ENCODE measurements around the gene RAET1E. TPM values are rescaled to one million over a fixed set of nuclear protein-coding genes. Genes with fewer than 3 reads are reported as not detected.
A peak's percentile ranks its signal among the peaks of the same experiment; 100 is the strongest.
"Not testable (repeated sequence)": the region's sequence is repeated elsewhere in the genome, so short reads cannot be mapped to it uniquely, and the experiment has no call there.

RAET1E gene
- total RNA-seq (under 1 TPM; 0.94 to 0.98 TPM), polyA plus RNA-seq (under 1 TPM; 0.56 to 0.93 TPM)
- long read RNA-seq, donor 1, result 0 reads
- long read RNA-seq, donor 2, result 0 reads
- long read RNA-seq, donor 3, result 0 reads
- long read RNA-seq, donor 4, result 0 reads
- long read RNA-seq, donor 5, result 0 reads

GRCh38 chr6:149897855-149898744 lies at the start of gene RAET1E:
TSS of gene RAET1E (minus strand) at chr6:149898113. CDS start at chr6:149890901, 7,212 bp downstream.
- no peak for TF ChIP-seq CTCF (IDR thresholded peaks at IDR 0.05; ENCODE audit: control extremely low read depth, extremely low read depth)
- DNase-seq, result no peak
- H3K4me3 ChIP-seq, result no peak within 1 kb of the TSS

GRCh38 chr6:149947533-149947932 lies 49.6 kb upstream of the RAET1E start:
- H3K9me3 ChIP-seq (ENCODE audit: control insufficient read depth in 4 of 4, insufficient read depth in 3 of 4, low read length in 3 of 4); DNase-seq; ATAC-seq (ENCODE audit: insufficient read depth, low FRiP score); H3K9ac ChIP-seq (ENCODE audit: insufficient read depth in 1 of 2, low read length in 2 of 2); H3K36me3 ChIP-seq (ENCODE audit: control insufficient read depth in 4 of 4, insufficient read depth in 4 of 4, low read length in 4 of 4); H3K4me3 ChIP-seq; H3K4me1 ChIP-seq (ENCODE audit: control insufficient read depth in 5 of 5, insufficient read depth in 5 of 5, low read length in 5 of 5); H3K27ac ChIP-seq (ENCODE audit: low read depth in 1 of 2, low read length in 1 of 2): not testable (repeated sequence)
- no CpG with 5 or more reads among the region's 1 CpG for WGBS, 2 donors
- H3K27me3 ChIP-seq (ENCODE audit: control insufficient read depth in 3 of 3, insufficient read depth in 3 of 3, low read length in 2 of 3), result peaks cover 0 to 60% (median 27%) of the 10 kb centered on the region in 3 donors

More at GRCh38 chr6:149897855-149898744, at the start of gene RAET1E:
- H3K9ac ChIP-seq (ENCODE audit: insufficient read depth in 1 of 2, low read length in 2 of 2), result peak within 1 kb of the TSS in 1 of 2 donors; percentile 55
- H3K4me1 ChIP-seq (ENCODE audit: control insufficient read depth in 5 of 5, insufficient read depth in 5 of 5, low read length in 5 of 5), result peaks cover 3 to 18% (median 12%) of the 10 kb centered on the region in 5 donors
- no peaks in the 10 kb centered on the region for H3K9me3 ChIP-seq (ENCODE audit: control insufficient read depth in 4 of 4, insufficient read depth in 3 of 4, low read length in 3 of 4)
- H3K27me3 ChIP-seq (ENCODE audit: control insufficient read depth in 3 of 3, insufficient read depth in 3 of 3, low read length in 2 of 3), result no peaks in the 10 kb centered on the region
- no peaks in the 10 kb centered on the region for H3K36me3 ChIP-seq (ENCODE audit: control insufficient read depth in 4 of 4, insufficient read depth in 4 of 4, low read length in 4 of 4)
- no peak for ATAC-seq (ENCODE audit: insufficient read depth, low FRiP score)
- peak within 1 kb of the TSS in 1 of 2 donors; percentile 81 for H3K27ac ChIP-seq (ENCODE audit: low read depth in 1 of 2, low read length in 1 of 2)
- 73 to 88% methylated on average over 17 of the region's 17 CpGs for WGBS, 2 donors

- H3K4me3 ChIP-seq; H3K9me3 ChIP-seq (ENCODE audit: control insufficient read depth in 4 of 4, insufficient read depth in 3 of 4, low read length in 3 of 4); H3K4me1 ChIP-seq (ENCODE audit: control insufficient read depth in 5 of 5, insufficient read depth in 5 of 5, low read length in 5 of 5); ATAC-seq (ENCODE audit: insufficient read depth, low FRiP score); H3K36me3 ChIP-seq (ENCODE audit: control insufficient read depth in 4 of 4, insufficient read depth in 4 of 4, low read length in 4 of 4); H3K27ac ChIP-seq (ENCODE audit: low read depth in 1 of 2, low read length in 1 of 2); H3K9ac ChIP-seq (ENCODE audit: insufficient read depth in 1 of 2, low read length in 2 of 2); DNase-seq: not testable (repeated sequence)
- 66 to 69% methylated on average over 7 of the region's 7 CpGs for WGBS, 2 donors
- peaks cover 0 to 54% (median 21%) of the 10 kb centered on the region in 3 donors for H3K27me3 ChIP-seq (ENCODE audit: control insufficient read depth in 3 of 3, insufficient read depth in 3 of 3, low read length in 2 of 3)
These were observed 48.7 kb upstream of the RAET1E start for GRCh38 chr6:149946631-149947030.

GRCh38 chr6:149945276-149945675 lies 47.4 kb upstream of the RAET1E start:
- not testable (repeated sequence) for DNase-seq; H3K36me3 ChIP-seq (ENCODE audit: control insufficient read depth in 4 of 4, insufficient read depth in 4 of 4, low read length in 4 of 4); ATAC-seq (ENCODE audit: insufficient read depth, low FRiP score); H3K4me1 ChIP-seq (ENCODE audit: control insufficient read depth in 5 of 5, insufficient read depth in 5 of 5, low read length in 5 of 5); H3K9me3 ChIP-seq (ENCODE audit: control insufficient read depth in 4 of 4, insufficient read depth in 3 of 4, low read length in 3 of 4); H3K9ac ChIP-seq (ENCODE audit: insufficient read depth in 1 of 2, low read length in 2 of 2); H3K27ac ChIP-seq (ENCODE audit: low read depth in 1 of 2, low read length in 1 of 2); H3K4me3 ChIP-seq
- peaks cover 0 to 50% (median 19%) of the 10 kb centered on the region in 3 donors for H3K27me3 ChIP-seq (ENCODE audit: control insufficient read depth in 3 of 3, insufficient read depth in 3 of 3, low read length in 2 of 3)
- WGBS, 2 donors, result 82 to 87% methylated on average over 3 to 5 of the region's 6 CpGs

GRCh38 chr6:149943321-149943720 lies 45.4 kb upstream of the RAET1E start:
- not testable (repeated sequence) for H3K9me3 ChIP-seq (ENCODE audit: control insufficient read depth in 4 of 4, insufficient read depth in 3 of 4, low read length in 3 of 4); H3K9ac ChIP-seq (ENCODE audit: insufficient read depth in 1 of 2, low read length in 2 of 2); DNase-seq; H3K4me3 ChIP-seq; H3K4me1 ChIP-seq (ENCODE audit: control insufficient read depth in 5 of 5, insufficient read depth in 5 of 5, low read length in 5 of 5); ATAC-seq (ENCODE audit: insufficient read depth, low FRiP score); H3K36me3 ChIP-seq (ENCODE audit: control insufficient read depth in 4 of 4, insufficient read depth in 4 of 4, low read length in 4 of 4); H3K27ac ChIP-seq (ENCODE audit: low read depth in 1 of 2, low read length in 1 of 2)
- WGBS, 2 donors, result 76 to 80% methylated on average over 5 of the region's 5 CpGs
- peaks cover 0 to 52% (median 31%) of the 10 kb centered on the region in 3 donors for H3K27me3 ChIP-seq (ENCODE audit: control insufficient read depth in 3 of 3, insufficient read depth in 3 of 3, low read length in 2 of 3)

Data from lung (tissue), 16 donors.